ENCODE measurements around the gene SPCS1.
A peak's percentile ranks its signal among the peaks of the same experiment; 100 is the strongest.

Gene SPCS1

GRCh38 chr3:52684184-52684583, 21.7 kb upstream of the SPCS1 start:
- Histone ChIP-seq H3K27ac (ENCODE audit: low read length) (peak overlapping the region; percentile 88), H3K36me3 (ENCODE audit: insufficient read depth, low read length) (peaks cover 65% of the 10 kb centered on the region), H3K27me3 (ENCODE audit: insufficient read depth, low read length, poor library complexity) (no peaks in the 10 kb centered on the region), H3K9me3 (ENCODE audit: insufficient read depth, low read length, severe bottlenecking) (no peaks in the 10 kb centered on the region), H3K4me3 (ENCODE audit: low read depth in 1 of 2, low read length in 2 of 2) (peak overlapping the region; percentile 69 to 80; a peak in 2 of 4 replicates), H3K4me2 (ENCODE audit: insufficient read depth, low read length) (peak overlapping the region; percentile 73), H4K20me1 (ENCODE audit: insufficient read depth, low read length) (peaks cover 31% of the 10 kb centered on the region; the same call in 1 of the 2 replicates), H3K9ac (ENCODE audit: low read depth, low read length) (peak overlapping the region; percentile 70), H3K79me2 (ENCODE audit: insufficient read depth, low read length) (peaks cover 99% of the 10 kb centered on the region), H3K4me1 (ENCODE audit: insufficient read depth, low read length) (peaks cover 49% of the 10 kb centered on the region), H2AFZ (ENCODE audit: low read depth, low read length) (no peak overlapping the region)
- no peak for ATAC-seq (ENCODE audit: insufficient read depth, low read depth)
- DNase-seq: no peak
- TF ChIP-seq, protein P1, sequence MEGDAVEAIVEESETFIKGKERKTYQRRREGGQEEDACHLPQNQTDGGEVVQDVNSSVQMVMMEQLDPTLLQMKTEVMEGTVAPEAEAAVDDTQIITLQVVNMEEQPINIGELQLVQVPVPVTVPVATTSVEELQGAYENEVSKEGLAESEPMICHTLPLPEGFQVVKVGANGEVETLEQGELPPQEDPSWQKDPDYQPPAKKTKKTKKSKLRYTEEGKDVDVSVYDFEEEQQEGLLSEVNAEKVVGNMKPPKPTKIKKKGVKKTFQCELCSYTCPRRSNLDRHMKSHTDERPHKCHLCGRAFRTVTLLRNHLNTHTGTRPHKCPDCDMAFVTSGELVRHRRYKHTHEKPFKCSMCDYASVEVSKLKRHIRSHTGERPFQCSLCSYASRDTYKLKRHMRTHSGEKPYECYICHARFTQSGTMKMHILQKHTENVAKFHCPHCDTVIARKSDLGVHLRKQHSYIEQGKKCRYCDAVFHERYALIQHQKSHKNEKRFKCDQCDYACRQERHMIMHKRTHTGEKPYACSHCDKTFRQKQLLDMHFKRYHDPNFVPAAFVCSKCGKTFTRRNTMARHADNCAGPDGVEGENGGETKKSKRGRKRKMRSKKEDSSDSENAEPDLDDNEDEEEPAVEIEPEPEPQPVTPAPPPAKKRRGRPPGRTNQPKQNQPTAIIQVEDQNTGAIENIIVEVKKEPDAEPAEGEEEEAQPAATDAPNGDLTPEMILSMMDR (IDR thresholded peaks at IDR 0.05; ENCODE audit: borderline replicate concordance, extremely low read depth, low read length, poor library complexity, severe bottlenecking): no peak
- TF ChIP-seq EZH2 (IDR thresholded peaks at IDR 0.05; ENCODE audit: borderline replicate concordance, low read depth, low read length, severe bottlenecking): no peak

DNA sequence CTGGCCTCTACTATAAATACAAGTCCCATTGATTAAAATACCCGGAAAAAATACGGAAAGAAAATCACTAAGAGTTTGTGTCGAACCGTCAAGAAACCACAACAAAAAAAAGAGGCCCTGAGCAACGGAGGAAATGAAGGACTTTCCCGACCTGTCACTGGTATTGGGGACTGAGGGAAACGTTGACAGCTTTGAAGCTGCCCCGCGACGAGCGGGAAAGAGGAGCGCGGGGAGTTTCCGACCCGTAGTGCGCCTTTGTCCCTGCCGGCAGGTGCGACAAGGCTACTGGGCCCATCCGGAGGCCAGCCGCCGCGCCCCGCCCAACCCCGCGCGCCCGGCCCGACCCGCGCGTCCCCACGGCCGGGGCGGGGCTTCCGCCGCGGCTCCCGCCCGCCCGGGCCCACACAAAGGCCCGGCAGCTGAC, 20.6 kb upstream of the SPCS1 start:
- peak overlapping the region; percentile 69 to 80 for H3K4me3 ChIP-seq (ENCODE audit: low read depth in 1 of 2, low read length in 2 of 2)
- H3K9ac ChIP-seq (ENCODE audit: low read depth, low read length): peak overlapping the region; percentile 70
- ATAC-seq (ENCODE audit: insufficient read depth, low read depth): peak; percentile 70
- H3K27ac ChIP-seq (ENCODE audit: low read length): peak overlapping the region; percentile 88
- TF ChIP-seq, protein P1 (IDR thresholded peaks at IDR 0.05; ENCODE audit: borderline replicate concordance, extremely low read depth, low read length, poor library complexity, severe bottlenecking): no peak
- no peak for TF ChIP-seq EZH2 (IDR thresholded peaks at IDR 0.05; ENCODE audit: borderline replicate concordance, low read depth, low read length, severe bottlenecking)
- peak; percentile 83 for DNase-seq
- peaks cover 25% of the 10 kb centered on the region; the same call in 1 of the 2 replicates for H4K20me1 ChIP-seq (ENCODE audit: insufficient read depth, low read length)
- H3K79me2 ChIP-seq (ENCODE audit: insufficient read depth, low read length): peaks cover 97% of the 10 kb centered on the region
- no peaks in the 10 kb centered on the region for H3K9me3 ChIP-seq (ENCODE audit: insufficient read depth, low read length, severe bottlenecking)
- H2AFZ ChIP-seq (ENCODE audit: low read depth, low read length): peak overlapping the region; percentile 71
- H3K27me3 ChIP-seq (ENCODE audit: insufficient read depth, low read length, poor library complexity): no peaks in the 10 kb centered on the region
- H3K4me1 ChIP-seq (ENCODE audit: insufficient read depth, low read length): peaks cover 49% of the 10 kb centered on the region
- peak overlapping the region; percentile 73 for H3K4me2 ChIP-seq (ENCODE audit: insufficient read depth, low read length)
- H3K36me3 ChIP-seq (ENCODE audit: insufficient read depth, low read length): peaks cover 64% of the 10 kb centered on the region

DNA sequence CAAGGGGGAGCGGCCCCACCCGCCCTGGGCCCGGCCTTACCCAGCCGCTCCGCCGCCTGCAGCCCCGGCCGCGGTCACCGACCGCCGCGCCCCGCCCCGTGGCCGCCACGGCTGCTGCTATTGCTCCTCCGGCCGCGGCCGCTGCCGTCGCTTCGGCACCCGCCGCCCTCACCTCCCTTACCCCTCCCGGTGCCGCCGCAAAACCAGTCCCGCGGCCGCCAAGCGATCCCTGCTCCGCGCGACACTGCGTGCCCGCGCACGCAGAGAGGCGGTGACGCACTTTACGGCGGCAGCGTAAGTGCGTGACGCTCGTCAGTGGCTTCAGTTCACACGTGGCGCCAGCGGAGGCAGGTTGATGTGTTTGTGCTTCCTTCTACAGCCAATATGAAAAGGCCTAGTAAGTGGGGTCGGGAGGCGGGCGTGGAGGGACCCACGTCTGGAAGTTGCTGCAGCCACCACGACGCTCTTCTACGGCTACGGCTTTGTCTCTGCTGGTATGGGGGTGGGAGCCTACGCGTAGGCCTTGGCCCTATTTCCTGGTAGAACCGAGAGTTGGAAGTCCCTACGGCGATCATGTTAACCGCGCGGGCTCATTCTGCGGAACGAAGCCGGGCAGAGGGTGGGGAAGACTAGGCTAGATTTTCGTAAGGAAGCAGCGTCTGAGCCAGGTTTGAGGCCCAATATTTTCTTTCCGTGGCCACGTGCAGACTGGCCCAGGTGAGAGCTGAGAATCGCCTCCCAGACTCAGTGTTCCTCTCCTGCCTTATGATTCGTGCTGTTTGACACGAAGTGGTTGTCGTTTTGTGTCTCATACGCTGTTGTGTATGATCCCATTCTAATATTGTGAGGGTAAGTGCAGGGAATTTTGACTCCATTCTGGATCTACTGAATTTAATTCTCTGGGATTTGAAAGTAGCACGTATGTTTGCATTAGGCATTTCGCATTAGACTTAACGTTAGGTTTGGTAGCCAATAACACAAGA, 19.9 kb upstream of the SPCS1 start, which contains the start of the genes GNL3 and PBRM1:
GNL3 (plus strand) TSS at position 324 of the 983 bp plus-strand sequence; CDS start at position 385, 61 bp downstream.
PBRM1 (minus strand) TSS at position 205 of the 983 bp plus-strand sequence.
- H3K27me3 ChIP-seq (ENCODE audit: insufficient read depth, low read length, poor library complexity): no peaks in the 10 kb centered on the region
- peak within 1 kb of the TSS; percentile 69 to 80 for H3K4me3 ChIP-seq (ENCODE audit: low read depth in 1 of 2, low read length in 2 of 2)
- H3K27ac ChIP-seq (ENCODE audit: low read length): peak within 1 kb of the TSS; percentile 88
- H4K20me1 ChIP-seq (ENCODE audit: insufficient read depth, low read length): peaks cover 26% of the 10 kb centered on the region; the same call in 1 of the 2 replicates
- peak; percentile 83 for ATAC-seq (ENCODE audit: insufficient read depth, low read depth)
- TF ChIP-seq, protein P1 (IDR thresholded peaks at IDR 0.05; ENCODE audit: borderline replicate concordance, extremely low read depth, low read length, poor library complexity, severe bottlenecking): no peak
- TF ChIP-seq EZH2 (IDR thresholded peaks at IDR 0.05; ENCODE audit: borderline replicate concordance, low read depth, low read length, severe bottlenecking): no peak
- peak within 1 kb of the TSS; percentile 73 for H3K4me2 ChIP-seq (ENCODE audit: insufficient read depth, low read length)
- H3K36me3 ChIP-seq (ENCODE audit: insufficient read depth, low read length): peaks cover 64% of the 10 kb centered on the region
- peaks cover 91% of the 10 kb centered on the region for H3K79me2 ChIP-seq (ENCODE audit: insufficient read depth, low read length)
- peak; percentile 95 for DNase-seq
- H2AFZ ChIP-seq (ENCODE audit: low read depth, low read length): peak within 1 kb of the TSS; percentile 71
- H3K4me1 ChIP-seq (ENCODE audit: insufficient read depth, low read length): peaks cover 49% of the 10 kb centered on the region
- peak within 1 kb of the TSS; percentile 70 for H3K9ac ChIP-seq (ENCODE audit: low read depth, low read length)
- no peaks in the 10 kb centered on the region for H3K9me3 ChIP-seq (ENCODE audit: insufficient read depth, low read length, severe bottlenecking)

All from DND-41 (cell line).